SK-N-SH treated with all-trans-retinoic acid at 6 μM for 48 hours (cell line): ENCODE results near the gene TANC1.

Source experiments
- ATAC-seq: fragments of 200-7000 bp; cut with Tn5 transposase; 3 replicates; pipeline ENCODE4 v1.9.1; 2020; ENCODE audit warnings: mild to moderate bottlenecking, moderate library complexity
- ARNTL ChIP-seq: fragments of 450-650 bp; formaldehyde crosslinking; IDR thresholded peaks from 2 replicates; pipeline ENCODE4 v1.5.0; 2020; ENCODE audit warnings: low read depth, mild to moderate bottlenecking, moderate library complexity, borderline replicate concordance
- BACH2 ChIP-seq: fragments of 250-450 bp; sonication (Bioruptor Pico); IDR thresholded peaks from 2 replicates; pipeline ENCODE4 v1.9.0; 2021; ENCODE audit warnings: mild to moderate bottlenecking, borderline replicate concordance
- CSDC2 ChIP-seq: fragments of 250-450 bp; sonication (Bioruptor Pico); IDR thresholded peaks from 2 replicates; pipeline ENCODE4 v1.5.0; 2020; ENCODE audit warnings: mild to moderate bottlenecking, moderate library complexity
- ESRRG ChIP-seq: fragments of 250-450 bp; sonication (Bioruptor Pico); IDR thresholded peaks from 2 replicates; pipeline ENCODE4 v1.6.1; 2021; ENCODE audit warnings: mild to moderate bottlenecking
- GLIS3 ChIP-seq: fragments of 250-450 bp; sonication (Bioruptor Pico); IDR thresholded peaks from 2 replicates; pipeline ENCODE4 v1.5.0; 2020; ENCODE audit warnings: mild to moderate bottlenecking, moderate library complexity
- ISL1 ChIP-seq: fragments of 250-450 bp; sonication (Bioruptor Pico); IDR thresholded peaks from 2 replicates; pipeline ENCODE4 v2.1.2; 2022; ENCODE audit warnings: mild to moderate bottlenecking, moderate library complexity
- OSR1 ChIP-seq: fragments of 250-450 bp; sonication (Bioruptor Pico); IDR thresholded peaks from 2 replicates; pipeline ENCODE4 v1.8.0; 2022; ENCODE audit warnings: moderate library complexity, mild to moderate bottlenecking, inconsistent platforms
- RARB ChIP-seq: fragments of 250-450 bp; sonication (Bioruptor Pico); IDR thresholded peaks from 2 replicates; pipeline ENCODE4 v1.8.0; 2021; ENCODE audit warnings: mild to moderate bottlenecking, moderate library complexity
- SNAI2 ChIP-seq: fragments of 250-450 bp; sonication (Bioruptor Pico); IDR thresholded peaks from 2 replicates; pipeline ENCODE4 v1.5.0; 2020; ENCODE audit warnings: mild to moderate bottlenecking, moderate library complexity
- TCF4 ChIP-seq: fragments of 250-450 bp; sonication (Bioruptor Pico); IDR thresholded peaks from 2 replicates; pipeline ENCODE4 v1.8.0; 2021; ENCODE audit warnings: mild to moderate bottlenecking, moderate library complexity, borderline replicate concordance
- TOX ChIP-seq: fragments of 250-450 bp; sonication (Bioruptor Pico); IDR thresholded peaks from 2 replicates; pipeline ENCODE4 v1.8.0; 2021; ENCODE audit warnings: mild to moderate bottlenecking, moderate library complexity, borderline replicate concordance
- ZC3H10 ChIP-seq: fragments of 250-450 bp; sonication (Bioruptor Pico); IDR thresholded peaks from 2 replicates; pipeline ENCODE4 v1.5.1; 2021; ENCODE audit warnings: mild to moderate bottlenecking, moderate library complexity
- ZFP3 ChIP-seq: fragments of 250-450 bp; sonication (Bioruptor Pico); IDR thresholded peaks from 2 replicates; pipeline ENCODE4 v1.5.0; 2020; ENCODE audit warnings: mild to moderate bottlenecking, moderate library complexity
- ZFP30 ChIP-seq: fragments of 450-650 bp; formaldehyde crosslinking; IDR thresholded peaks from 2 replicates; pipeline ENCODE4 v1.5.0; 2022; ENCODE audit warnings: mild to moderate bottlenecking, moderate library complexity
- ZNF565 ChIP-seq: fragments of 450-650 bp; formaldehyde crosslinking; conservative IDR thresholded peaks from 2 replicates; pipeline ENCODE4 v1.5.0; 2020; ENCODE audit warnings: low read depth, mild to moderate bottlenecking, moderate library complexity
- ZNF8 ChIP-seq: fragments of 450-650 bp; formaldehyde crosslinking; IDR thresholded peaks from 2 replicates; pipeline ENCODE4 v1.5.0; 2020; ENCODE audit warnings: mild to moderate bottlenecking, moderate library complexity
- TF ChIP-seq, protein P1 (sequence below): fragments of 250-450 bp; sonication (Bioruptor Pico); IDR thresholded peaks from 2 replicates; pipeline ENCODE4 v1.8.0; 2020; ENCODE audit warnings: mild to moderate bottlenecking, moderate library complexity, borderline replicate concordance
- TF ChIP-seq, protein P2 (sequence below): fragments of 250-450 bp; sonication (Bioruptor Pico); IDR thresholded peaks from 2 replicates; pipeline ENCODE4 v1.5.0; 2020; ENCODE audit warnings: mild to moderate bottlenecking, moderate library complexity
- TF ChIP-seq, protein P3 (sequence below): fragments of 250-450 bp; sonication (Bioruptor Pico); IDR thresholded peaks from 2 replicates; pipeline ENCODE4 v1.8.0; 2021; ENCODE audit warnings: low read depth, mild to moderate bottlenecking, moderate library complexity, borderline replicate concordance

TANC1 gene

DNA sequence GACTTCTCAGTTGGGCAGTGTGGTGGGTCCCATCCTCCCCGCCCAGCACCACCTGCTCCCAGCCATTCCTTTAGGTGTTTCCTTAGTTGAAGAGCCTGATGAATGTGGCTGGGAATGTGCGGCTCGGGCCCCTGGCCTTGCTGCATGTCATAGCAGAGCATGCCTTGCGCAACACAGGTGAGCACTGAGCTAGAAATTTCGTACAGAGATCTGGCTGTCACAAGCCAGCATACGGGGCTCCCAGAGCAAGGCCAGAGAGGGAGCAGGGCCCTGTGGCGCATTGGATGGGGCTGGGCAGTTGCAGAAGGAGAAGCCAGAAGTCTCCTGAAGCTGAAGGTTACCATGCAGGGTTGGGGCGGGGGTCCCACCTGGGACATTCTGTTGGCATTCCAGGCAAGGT is 188.4 kb downstream of the TANC1 start:
- ATAC-seq: no peak
- TF ChIP-seq ZNF8 (CRISPR knock-in tag) (no peak), ZNF565 (no peak), OSR1 (no peak), TCF4 (CRISPR knock-in tag) (no peak), ESRRG (CRISPR knock-in tag) (no peak), RARB (CRISPR knock-in tag) (no peak), CSDC2 (CRISPR knock-in tag) (no peak), ZC3H10 (CRISPR knock-in tag) (no peak), ZFP30 (CRISPR knock-in tag) (no peak), ZFP3 (CRISPR knock-in tag) (no peak)
- TF ChIP-seq, protein P1, sequence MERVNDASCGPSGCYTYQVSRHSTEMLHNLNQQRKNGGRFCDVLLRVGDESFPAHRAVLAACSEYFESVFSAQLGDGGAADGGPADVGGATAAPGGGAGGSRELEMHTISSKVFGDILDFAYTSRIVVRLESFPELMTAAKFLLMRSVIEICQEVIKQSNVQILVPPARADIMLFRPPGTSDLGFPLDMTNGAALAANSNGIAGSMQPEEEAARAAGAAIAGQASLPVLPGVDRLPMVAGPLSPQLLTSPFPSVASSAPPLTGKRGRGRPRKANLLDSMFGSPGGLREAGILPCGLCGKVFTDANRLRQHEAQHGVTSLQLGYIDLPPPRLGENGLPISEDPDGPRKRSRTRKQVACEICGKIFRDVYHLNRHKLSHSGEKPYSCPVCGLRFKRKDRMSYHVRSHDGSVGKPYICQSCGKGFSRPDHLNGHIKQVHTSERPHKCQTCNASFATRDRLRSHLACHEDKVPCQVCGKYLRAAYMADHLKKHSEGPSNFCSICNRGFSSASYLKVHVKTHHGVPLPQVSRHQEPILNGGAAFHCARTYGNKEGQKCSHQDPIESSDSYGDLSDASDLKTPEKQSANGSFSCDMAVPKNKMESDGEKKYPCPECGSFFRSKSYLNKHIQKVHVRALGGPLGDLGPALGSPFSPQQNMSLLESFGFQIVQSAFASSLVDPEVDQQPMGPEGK: no peak
- TF ChIP-seq, protein P2, sequence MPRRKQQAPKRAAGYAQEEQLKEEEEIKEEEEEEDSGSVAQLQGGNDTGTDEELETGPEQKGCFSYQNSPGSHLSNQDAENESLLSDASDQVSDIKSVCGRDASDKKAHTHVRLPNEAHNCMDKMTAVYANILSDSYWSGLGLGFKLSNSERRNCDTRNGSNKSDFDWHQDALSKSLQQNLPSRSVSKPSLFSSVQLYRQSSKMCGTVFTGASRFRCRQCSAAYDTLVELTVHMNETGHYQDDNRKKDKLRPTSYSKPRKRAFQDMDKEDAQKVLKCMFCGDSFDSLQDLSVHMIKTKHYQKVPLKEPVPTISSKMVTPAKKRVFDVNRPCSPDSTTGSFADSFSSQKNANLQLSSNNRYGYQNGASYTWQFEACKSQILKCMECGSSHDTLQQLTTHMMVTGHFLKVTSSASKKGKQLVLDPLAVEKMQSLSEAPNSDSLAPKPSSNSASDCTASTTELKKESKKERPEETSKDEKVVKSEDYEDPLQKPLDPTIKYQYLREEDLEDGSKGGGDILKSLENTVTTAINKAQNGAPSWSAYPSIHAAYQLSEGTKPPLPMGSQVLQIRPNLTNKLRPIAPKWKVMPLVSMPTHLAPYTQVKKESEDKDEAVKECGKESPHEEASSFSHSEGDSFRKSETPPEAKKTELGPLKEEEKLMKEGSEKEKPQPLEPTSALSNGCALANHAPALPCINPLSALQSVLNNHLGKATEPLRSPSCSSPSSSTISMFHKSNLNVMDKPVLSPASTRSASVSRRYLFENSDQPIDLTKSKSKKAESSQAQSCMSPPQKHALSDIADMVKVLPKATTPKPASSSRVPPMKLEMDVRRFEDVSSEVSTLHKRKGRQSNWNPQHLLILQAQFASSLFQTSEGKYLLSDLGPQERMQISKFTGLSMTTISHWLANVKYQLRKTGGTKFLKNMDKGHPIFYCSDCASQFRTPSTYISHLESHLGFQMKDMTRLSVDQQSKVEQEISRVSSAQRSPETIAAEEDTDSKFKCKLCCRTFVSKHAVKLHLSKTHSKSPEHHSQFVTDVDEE: no peak

DNA sequence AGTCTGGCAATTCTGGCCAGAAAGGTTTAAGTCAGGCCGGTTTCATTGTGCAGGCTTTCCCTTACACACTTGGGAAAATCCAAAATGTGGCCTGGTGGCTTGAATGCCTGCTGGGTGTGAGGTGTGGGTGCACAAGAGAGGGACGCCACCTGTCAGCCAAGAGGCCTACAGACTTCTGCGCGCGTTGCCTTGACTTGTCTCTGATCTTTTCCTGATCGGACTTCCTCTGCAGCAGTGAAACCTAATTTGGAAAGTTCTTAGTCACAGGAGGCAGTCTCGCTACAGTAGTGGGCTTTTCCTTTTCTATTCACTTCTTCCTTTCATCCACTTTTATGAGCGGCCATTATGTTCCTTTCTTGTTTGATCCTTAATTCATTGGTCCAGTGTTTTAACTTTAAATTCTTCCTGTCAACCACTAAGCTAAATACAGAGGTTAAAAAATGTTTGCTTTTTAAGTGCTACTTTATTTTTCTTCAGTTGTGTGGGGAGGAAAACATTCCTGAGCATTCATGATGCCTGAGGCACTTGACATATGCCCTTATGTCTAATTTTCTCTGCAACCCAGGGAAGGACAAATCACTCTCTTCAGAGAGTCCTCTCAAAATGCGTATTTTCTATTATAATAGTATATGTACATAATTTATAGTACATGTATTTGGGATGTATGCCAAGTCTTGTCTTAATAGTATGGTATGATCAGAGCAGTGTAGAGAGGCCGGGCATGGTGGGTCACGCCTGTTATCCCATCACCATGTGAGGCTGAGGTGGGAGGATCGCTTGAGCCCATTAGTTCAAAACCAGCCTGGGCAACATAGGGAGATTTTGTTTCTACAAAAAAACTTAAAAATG is 189.1 kb downstream of the TANC1 start:
- TF ChIP-seq ISL1 (no peak), ESRRG (CRISPR knock-in tag) (no peak)
- no peak for ATAC-seq

DNA sequence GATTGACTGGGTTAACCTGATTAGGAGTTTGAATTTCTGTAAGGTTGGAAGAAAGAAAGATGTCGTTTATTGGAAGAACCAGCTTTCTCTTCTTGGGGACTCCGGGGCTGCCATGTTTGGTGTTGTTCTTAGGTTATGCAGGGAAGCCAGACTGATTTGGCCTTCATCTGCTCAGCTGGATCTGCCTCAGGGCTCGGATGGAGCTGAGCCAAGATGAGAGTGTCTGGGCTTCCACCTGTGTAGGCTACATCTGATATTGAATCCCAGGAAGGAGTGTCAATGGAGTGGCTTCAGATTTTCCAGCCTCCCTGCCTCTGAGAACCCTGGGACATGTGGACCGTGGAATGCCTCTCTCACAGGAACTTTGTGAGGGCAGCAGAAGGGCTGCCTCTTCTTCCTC is 192.0 kb downstream of the TANC1 start:
- no peak for ATAC-seq
- TF ChIP-seq TOX (CRISPR knock-in tag): no peak
- no peak for TF ChIP-seq ISL1
- no peak for TF ChIP-seq BACH2 (CRISPR knock-in tag)

GRCh38 chr2:159160954-159161353 is 192.5 kb downstream of the TANC1 start:
- no peak for TF ChIP-seq ZFP3 (CRISPR knock-in tag)
- TF ChIP-seq, protein P2: no peak
- TF ChIP-seq, protein P3, sequence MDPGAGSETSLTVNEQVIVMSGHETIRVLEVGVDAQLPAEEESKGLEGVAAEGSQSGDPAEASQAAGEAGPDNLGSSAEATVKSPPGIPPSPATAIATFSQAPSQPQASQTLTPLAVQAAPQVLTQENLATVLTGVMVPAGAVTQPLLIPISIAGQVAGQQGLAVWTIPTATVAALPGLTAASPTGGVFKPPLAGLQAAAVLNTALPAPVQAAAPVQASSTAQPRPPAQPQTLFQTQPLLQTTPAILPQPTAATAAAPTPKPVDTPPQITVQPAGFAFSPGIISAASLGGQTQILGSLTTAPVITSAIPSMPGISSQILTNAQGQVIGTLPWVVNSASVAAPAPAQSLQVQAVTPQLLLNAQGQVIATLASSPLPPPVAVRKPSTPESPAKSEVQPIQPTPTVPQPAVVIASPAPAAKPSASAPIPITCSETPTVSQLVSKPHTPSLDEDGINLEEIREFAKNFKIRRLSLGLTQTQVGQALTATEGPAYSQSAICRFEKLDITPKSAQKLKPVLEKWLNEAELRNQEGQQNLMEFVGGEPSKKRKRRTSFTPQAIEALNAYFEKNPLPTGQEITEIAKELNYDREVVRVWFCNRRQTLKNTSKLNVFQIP: no peak
- no peak for TF ChIP-seq GLIS3
- TF ChIP-seq TCF4 (CRISPR knock-in tag): no peak
- no peak for TF ChIP-seq SNAI2
- no peak for TF ChIP-seq ZNF8 (CRISPR knock-in tag)
- no peak for TF ChIP-seq ARNTL
- TF ChIP-seq, protein P1: no peak
- TF ChIP-seq RARB (CRISPR knock-in tag): no peak

More at GRCh38 chr2:159160954-159161353, 192.5 kb downstream of the TANC1 start:
- ATAC-seq: no peak
